Myocyte (in vitro differentiated cells): Measurements from ENCODE around the gene ZSCAN10. TPM values are rescaled to one million over a fixed set of nuclear protein-coding genes. Genes with fewer than 3 reads are reported as not detected.
A peak's percentile ranks its signal among the peaks of the same experiment; 100 is the strongest.
"Not testable (repeated sequence)": the region's sequence is repeated elsewhere in the genome, so short reads cannot be mapped to it uniquely, and the experiment has no call there.

Experiments used
- DNase-seq: peaks from one replicate; pipeline ENCODE4 v3.0.0-alpha.2; 2012; ENCODE audit warnings: low read depth
- polyA plus RNA-seq: library from polyadenylated mRNA; unstranded; fragments of >200 nt; gene quantifications from one replicate; pipeline ENCODE4 v1.2.1, GENCODE V29; 2012; ENCODE audit warnings: missing spikeins
- total RNA-seq: library from RNA; depleted of rRNA; stranded (reverse); fragments of >200 nt; gene quantifications from 2 replicates; pipeline ENCODE4 v1.2.3, GENCODE V29; 2014

ZSCAN10 gene
- not detected in 2 replicates for total RNA-seq
- not detected for polyA plus RNA-seq

DNA sequence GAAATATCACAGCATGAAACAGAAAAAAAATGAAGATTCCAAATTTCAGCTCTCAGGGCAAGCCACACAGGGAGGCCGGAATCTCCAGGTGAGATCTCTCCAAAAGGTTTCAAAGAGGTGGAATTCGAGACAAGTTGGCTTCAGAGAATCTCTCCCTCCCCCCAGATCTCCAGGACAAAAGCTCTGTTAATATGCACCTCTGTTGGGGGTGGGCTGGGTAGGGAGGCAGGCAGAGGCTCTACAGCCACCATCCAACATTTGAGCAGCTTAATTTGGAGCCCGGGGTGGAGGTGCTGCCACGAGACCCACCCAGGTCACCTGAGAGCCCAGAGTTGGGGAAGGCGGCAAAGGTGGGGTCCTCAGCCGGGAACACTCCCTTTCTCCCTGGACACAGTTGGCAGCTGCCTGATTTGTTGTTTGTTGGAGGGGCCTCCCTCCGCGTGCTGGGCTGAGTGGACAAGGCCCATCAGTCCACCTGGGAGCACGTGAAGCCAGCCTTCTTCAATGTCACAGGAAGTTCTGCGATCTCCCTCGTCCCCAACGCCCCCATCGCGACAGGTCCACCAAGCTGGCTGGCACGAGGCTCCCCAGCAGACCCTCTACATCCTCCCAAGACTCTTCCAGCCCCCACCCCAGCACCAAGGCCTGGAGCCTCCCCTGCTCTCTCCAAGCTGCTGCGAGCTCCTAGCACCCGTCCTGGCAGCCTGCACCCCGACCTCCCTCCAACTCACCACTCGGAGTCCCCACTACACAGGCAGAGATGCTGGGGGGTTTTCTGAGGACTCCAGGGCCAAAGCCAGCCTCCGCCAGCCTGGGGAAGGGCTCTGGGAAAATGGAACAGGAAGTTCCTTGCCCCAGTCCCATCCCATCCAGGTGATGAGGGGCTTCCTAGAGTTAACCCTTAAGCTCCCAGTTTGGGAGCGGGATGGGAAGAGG is at the start of gene ZSCAN10:
Gene ZSCAN10 (minus strand): TSS at position 836 of the 936 bp plus-strand sequence. CDS start 6,357 bp downstream, outside the sequence.
- DNase-seq: no peak

- DNase-seq: no peak
These were observed 49.4 kb upstream of the ZSCAN10 start for GRCh38 chr16:3148256-3149192.

DNA sequence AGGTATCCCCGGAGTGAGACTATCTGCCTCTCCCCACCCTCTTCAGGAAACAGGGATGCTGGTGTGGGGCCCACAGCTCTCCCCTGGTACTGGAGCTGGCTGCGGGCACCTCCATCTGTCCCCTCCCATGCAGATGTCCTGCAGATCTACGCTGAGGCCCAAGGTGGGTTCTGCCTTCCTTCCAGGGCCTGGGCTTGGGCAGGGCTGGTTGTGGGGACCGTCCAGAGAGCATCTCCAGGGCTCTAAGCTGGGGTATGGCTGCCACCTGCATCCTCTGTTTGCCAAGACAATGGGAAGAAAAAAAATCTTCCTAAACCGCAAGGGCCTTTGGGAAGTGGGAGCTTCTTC is 48.6 kb upstream of the ZSCAN10 start:
- no peak for DNase-seq

DNA sequence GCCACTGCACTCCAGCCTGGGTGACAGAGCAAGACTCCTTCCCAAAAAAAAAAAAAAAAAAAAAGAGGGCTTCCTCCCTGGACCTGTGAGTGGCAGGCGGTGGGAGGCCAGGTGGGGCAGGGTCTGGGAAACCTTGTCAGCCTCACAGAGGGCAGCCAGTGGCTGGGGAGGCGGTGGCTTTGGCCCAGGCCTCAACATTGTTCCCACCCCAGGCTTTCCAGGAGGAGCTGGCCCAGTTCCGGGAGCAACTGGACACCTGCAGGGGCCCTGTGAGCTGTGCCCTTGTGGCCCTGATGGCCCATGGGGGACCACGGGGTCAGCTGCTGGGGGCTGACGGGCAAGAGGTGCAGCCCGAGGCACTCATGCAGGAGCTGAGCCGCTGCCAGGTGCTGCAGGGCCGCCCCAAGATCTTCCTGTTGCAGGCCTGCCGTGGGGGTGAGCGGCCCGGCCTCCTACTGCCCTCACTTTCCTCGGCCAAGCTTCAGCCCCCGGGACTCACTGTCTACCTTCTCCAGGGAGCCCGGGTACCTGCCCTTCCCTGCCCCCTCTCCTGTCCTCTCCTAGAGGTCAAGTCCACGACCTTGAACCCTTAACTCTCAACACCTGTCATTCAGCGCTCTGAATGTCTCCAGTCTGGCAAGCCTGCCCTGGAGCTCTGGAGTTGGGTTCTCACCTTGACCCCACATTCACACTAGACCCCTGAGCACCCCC is 48.1 kb upstream of the ZSCAN10 start:
- no peak for DNase-seq

DNA sequence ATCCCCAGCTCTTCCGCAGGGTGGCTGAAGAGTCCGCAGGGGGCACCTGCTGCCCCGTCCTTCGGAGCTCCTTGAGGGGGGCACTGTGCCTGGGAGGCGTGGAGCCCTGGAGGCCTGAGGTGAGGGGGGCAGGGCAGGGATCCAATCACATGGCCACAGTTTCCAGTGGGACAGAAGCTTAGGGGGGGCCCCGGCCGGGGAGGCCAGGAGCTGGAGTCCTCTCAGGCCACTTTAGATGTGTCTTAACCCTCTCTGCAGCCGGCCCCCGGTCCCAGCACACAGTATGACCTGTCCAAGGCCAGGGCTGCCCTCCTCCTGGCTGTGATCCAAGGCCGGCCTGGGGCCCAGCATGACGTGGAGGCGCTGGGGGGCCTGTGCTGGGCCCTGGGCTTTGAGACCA is 46.6 kb upstream of the ZSCAN10 start:
- no peak for DNase-seq

- DNase-seq: no peak
These were observed 46.1 kb upstream of the ZSCAN10 start for GRCh38 chr16:3145151-3145550.

- peak; percentile 65 for DNase-seq
These were observed 45.4 kb upstream of the ZSCAN10 start for GRCh38 chr16:3144321-3144983.

- peak; percentile 48 for DNase-seq
These were observed 44.7 kb upstream of the ZSCAN10 start for GRCh38 chr16:3143598-3144320.

DNA sequence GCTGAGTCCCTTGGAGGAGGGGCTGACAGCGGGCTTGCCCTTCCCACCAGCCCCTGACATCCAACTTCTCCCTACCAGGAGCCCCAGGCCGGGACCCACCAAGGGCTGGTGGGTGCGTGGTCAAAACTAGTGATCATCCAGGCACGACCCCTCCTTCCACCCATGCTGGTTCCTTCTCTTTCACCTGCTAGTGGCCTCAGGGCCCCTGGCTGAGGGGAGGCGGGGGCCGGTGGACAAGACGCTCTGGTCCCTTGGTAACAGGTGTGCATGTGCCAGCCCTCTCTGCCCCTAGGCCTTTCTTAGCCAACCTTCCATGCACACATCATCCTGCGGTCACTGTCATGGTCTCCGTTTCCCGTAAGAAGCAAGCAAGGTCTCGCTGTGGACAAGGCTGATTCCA is 44.1 kb upstream of the ZSCAN10 start:
- no peak for DNase-seq

DNA sequence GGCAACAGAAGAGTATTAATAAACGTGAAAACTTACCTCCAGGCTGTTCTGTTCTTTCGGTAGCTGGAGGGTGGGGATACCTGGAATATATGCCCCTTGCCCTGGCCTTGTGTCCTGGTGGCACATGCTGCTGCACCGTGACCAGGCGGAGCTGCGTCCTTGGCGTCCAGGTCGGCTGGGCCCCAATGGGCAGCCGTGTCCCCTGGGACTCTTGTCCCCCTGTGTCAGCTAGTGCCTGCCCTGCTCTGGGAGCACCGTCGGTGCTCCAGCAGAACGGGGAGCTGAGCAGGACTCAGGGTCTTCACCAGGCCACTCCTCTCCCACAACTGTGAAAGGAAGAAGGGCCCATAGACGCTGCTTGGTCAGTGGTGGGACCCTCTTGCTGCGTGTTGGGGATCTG is 43.7 kb upstream of the ZSCAN10 start:
- DNase-seq: no peak

GRCh38 chr16:3142327-3142726 is 43.2 kb upstream of the ZSCAN10 start:
- no peak for DNase-seq

- DNase-seq: no peak
These were observed 42.8 kb upstream of the ZSCAN10 start for GRCh38 chr16:3141781-3142311.

DNA sequence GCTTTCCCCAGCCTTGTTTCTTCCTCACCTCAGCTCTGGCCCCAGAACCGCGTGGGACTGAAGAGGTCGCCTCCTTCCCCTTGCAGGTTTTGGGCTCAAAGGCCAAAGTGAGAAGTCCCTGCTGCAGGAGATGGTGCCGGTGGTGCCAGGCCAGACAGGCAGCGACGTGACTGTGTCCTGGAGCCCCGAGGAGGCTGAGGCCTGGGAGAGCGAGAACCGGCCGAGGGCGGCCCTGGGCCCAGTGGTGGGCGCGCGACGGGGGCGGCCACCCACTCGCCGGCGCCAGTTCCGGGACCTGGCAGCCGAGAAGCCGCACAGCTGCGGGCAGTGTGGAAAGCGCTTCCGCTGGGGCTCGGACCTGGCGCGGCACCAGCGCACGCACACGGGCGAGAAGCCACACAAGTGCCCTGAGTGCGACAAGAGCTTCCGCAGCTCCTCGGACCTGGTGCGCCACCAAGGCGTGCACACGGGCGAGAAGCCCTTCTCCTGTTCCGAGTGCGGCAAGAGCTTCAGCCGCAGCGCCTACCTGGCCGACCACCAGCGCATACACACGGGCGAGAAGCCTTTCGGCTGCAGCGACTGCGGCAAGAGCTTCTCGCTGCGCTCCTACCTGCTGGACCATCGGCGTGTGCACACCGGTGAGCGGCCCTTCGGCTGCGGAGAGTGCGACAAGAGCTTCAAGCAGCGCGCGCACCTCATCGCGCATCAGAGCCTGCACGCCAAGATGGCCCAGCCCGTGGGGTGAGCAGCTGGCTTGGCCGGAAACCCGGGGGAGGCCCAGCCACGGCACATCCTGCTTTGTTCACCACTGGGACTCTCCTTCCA is 41.7 kb upstream of the ZSCAN10 start:
- no peak for DNase-seq

GRCh38 chr16:3139561-3139960 is 40.5 kb upstream of the ZSCAN10 start:
- DNase-seq: not testable (repeated sequence)

DNA sequence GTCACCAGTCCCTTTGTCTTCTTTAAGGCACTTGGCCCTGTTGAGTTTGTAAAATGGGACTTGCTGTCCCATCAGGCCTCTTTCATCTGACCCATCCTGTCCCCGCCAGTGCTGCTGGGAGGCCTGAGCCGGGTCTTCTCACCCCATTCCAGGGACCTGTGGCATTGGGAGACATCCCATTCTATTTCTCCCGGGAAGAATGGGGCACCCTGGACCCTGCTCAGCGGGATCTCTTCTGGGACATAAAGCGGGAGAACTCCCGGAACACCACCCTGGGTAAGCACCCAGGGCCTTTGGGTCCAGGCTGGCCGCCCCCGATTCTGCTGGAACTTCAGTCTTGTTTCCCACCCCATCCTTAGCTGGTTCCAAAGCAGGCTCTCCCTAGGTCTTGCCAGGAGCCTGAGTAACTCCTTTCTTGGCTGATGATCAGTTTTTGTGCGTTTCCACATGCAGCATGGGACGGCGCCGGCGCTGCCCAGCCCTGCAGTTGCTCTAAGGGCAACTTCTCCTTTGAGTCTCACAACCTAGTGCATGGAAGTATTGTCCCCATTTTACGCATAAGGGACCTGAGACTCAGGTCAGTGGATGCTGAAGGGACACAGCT is 39.8 kb upstream of the ZSCAN10 start:
- no peak for DNase-seq

DNA sequence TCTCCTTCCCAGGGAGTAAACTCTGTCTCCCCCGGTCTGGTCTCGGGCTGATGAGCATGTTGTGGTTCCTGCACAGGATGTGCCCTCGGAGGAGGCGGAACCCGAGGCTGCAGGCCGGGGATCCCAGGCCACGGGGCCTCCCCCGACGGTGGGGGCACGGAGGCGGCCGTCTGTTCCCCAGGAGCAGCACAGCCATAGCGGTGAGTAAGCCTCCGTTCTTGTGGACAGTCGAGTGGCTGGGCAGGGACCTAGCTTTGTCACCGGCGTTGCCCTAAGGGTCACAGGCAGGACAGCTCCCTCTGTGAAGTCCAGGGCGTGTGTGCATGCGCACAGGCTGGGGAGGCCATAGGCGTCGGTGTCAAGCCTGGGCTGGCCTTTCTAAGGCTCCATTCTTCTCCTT is 39.2 kb upstream of the ZSCAN10 start:
- no peak for DNase-seq

- no peak for DNase-seq
These were observed 38.2 kb upstream of the ZSCAN10 start for GRCh38 chr16:3137267-3137666.

DNA sequence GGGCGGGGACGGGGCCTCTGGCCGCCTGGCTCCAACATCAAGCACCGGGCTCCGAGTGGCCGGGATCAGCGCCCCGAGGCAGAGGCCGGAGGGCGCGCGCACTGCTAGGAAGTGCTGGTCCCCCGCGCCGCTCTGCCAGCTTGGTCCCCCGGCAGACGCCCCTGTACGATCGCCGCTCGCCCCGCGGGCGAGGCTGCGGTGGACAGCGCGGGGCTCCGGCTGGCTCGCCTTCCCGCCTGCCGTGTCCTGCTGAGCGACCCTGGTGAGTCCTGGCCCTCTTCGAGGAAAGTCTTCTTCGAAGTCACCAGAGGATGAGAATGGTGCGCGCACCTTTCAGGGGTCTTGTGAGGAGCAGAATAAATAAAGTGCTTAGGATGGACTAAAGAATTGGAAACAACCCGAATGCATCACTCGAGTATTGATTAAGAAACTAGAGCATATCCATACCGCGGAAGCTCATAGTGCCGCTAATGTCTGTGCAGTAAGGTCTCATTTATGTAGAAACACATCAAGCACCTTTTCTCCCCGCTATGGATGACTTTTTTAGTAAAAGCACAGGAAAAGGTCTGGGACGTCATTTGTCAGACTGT is 36.1 kb upstream of the ZSCAN10 start:
- no peak for DNase-seq
